Parathyroid adenoma (tissue), 2 donors: Measurements from ENCODE around the gene KIF19.

Experiments used
- H2AFZ ChIP-seq: fragments of 300-600 bp; sonication (generic); one replicate; pipeline ENCODE4 v1.7.0; 2017; ENCODE audit warnings: antibody characterized with exemption, mild to moderate bottlenecking
- H3K27ac ChIP-seq: fragments of 300-600 bp; sonication (generic); one replicate; pipeline ENCODE4 v1.7.0; 2017
- H3K27me3 ChIP-seq: fragments of 300-600 bp; sonication (generic); one replicate; pipeline ENCODE4 v1.7.0; 2017; ENCODE audit warnings: low read length; ENCODE audit not compliant: control insufficient read depth, insufficient read depth
- H3K36me3 ChIP-seq: fragments of 300-600 bp; sonication (generic); one replicate; pipeline ENCODE4 v1.7.0; 2017; ENCODE audit warnings: low read length; ENCODE audit not compliant: control insufficient read depth, insufficient read depth
- H3K4me1 ChIP-seq: fragments of 300-600 bp; sonication (generic); one replicate; pipeline ENCODE4 v1.7.0; 2017; ENCODE audit warnings: control low read depth
- H3K4me2 ChIP-seq: fragments of 300-600 bp; sonication (generic); one replicate; pipeline ENCODE4 v1.7.0; 2017; ENCODE audit warnings: low read length
- H3K4me3 ChIP-seq: fragments of 300-600 bp; sonication (generic); one replicate; pipeline ENCODE4 v1.7.0; 2017; ENCODE audit warnings: low read depth, low read length
- H3K79me2 ChIP-seq: fragments of 300-600 bp; sonication (generic); one replicate; pipeline ENCODE4 v1.7.0; 2017; ENCODE audit warnings: control low read depth
- H3K9ac ChIP-seq: fragments of 300-600 bp; sonication (generic); one replicate; pipeline ENCODE4 v1.7.0; 2017; ENCODE audit warnings: mild to moderate bottlenecking
- H3K9me3 ChIP-seq: fragments of 300-600 bp; sonication (generic); one replicate; pipeline ENCODE4 v1.7.0; 2017; ENCODE audit warnings: low read length; ENCODE audit not compliant: control insufficient read depth
- CTCF ChIP-seq: fragments of 300-600 bp; sonication (generic); IDR thresholded peaks from one replicate; pipeline ENCODE4 v1.7.0; 2017; ENCODE audit warnings: antibody characterized with exemption, mild to moderate bottlenecking
- donor health status: primary hyperparathyroidism.

The KIF19 gene

GRCh38 chr17:74389937-74390679, 64.1 kb downstream of the KIF19 start:
- no peak overlapping the region for H3K4me3 ChIP-seq
- no peaks in the 10 kb centered on the region for H3K27me3 ChIP-seq
- no peak overlapping the region for H3K9ac ChIP-seq
- TF ChIP-seq CTCF = no peak
- H3K9me3 ChIP-seq = no peaks in the 10 kb centered on the region
- no peaks in the 10 kb centered on the region for H3K79me2 ChIP-seq
- H3K4me2 ChIP-seq = no peak overlapping the region
- peaks cover 4% of the 10 kb centered on the region for H3K4me1 ChIP-seq
- no peak overlapping the region for H3K27ac ChIP-seq
- H3K36me3 ChIP-seq = no peaks in the 10 kb centered on the region
- H2AFZ ChIP-seq = no peak overlapping the region

DNA sequence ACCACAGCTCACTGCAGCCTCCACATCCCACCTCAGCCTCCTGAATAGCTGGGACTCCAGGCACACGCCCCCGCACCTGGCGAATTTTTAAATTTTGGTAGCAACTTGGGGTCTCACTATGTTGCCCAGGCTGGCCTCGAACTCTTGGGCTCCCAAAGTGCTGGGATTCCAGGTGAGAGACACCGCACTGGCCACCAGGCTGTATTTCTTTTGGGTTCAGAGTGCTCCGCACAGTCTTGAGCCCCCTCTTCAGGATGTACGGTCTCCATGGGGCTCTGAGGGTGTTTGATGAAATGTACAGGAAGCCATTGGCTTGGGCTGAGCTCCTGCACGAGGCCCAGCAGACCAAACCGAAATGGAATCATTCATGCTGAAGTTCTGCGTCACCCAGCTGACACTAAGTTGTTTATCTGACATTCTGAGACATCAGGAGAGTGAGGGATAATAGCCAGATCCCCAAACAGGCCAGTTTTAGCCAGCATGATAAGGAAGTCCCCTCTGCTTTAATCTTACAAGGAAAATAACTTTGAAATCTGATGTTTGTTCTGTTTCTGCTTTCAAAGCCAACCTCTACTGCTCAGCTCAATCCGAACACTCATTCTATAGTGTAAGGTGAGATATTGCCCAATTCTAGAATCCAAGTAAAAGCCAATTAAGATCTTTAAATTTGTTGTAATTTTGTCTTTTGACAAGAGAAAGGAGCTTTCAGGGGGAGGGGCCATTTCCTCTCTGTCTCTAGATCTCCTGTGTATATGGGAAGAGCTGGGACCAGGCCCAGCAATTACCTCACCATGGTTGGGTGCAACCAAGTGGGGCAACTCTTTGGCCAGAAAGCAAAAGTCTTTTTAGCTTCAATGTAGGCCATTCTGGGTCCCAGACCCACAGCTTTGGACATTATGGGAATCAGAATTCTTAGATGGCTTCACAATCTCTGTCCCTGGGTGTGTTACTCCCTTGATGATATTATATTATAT, 64.9 kb downstream of the KIF19 start:
- Histone ChIP-seq H3K4me3 (no peak overlapping the region), H3K27ac (no peak overlapping the region), H3K79me2 (no peaks in the 10 kb centered on the region), H3K9me3 (no peaks in the 10 kb centered on the region), H3K9ac (no peak overlapping the region), H2AFZ (no peak overlapping the region), H3K4me2 (no peak overlapping the region), H3K4me1 (peaks cover 10% of the 10 kb centered on the region), H3K27me3 (no peaks in the 10 kb centered on the region), H3K36me3 (no peaks in the 10 kb centered on the region)
- TF ChIP-seq CTCF = no peak

- no peak overlapping the region for H3K9ac ChIP-seq
These were observed 65.7 kb downstream of the KIF19 start for GRCh38 chr17:74391771-74392170.

GRCh38 chr17:74392848-74393247, 66.8 kb downstream of the KIF19 start:
- Histone ChIP-seq H3K4me1 (peaks cover 10% of the 10 kb centered on the region), H3K36me3 (no peaks in the 10 kb centered on the region), H3K4me2 (no peak overlapping the region), H3K9me3 (no peaks in the 10 kb centered on the region), H3K4me3 (no peak overlapping the region), H2AFZ (no peak overlapping the region), H3K27me3 (no peaks in the 10 kb centered on the region), H3K79me2 (no peaks in the 10 kb centered on the region), H3K9ac (no peak overlapping the region), H3K27ac (no peak overlapping the region)
- TF ChIP-seq CTCF = no peak

More at GRCh38 chr17:74391771-74392170, 65.7 kb downstream of the KIF19 start:
- Histone ChIP-seq H3K4me1 (peaks cover 10% of the 10 kb centered on the region), H3K36me3 (no peaks in the 10 kb centered on the region), H3K27me3 (no peaks in the 10 kb centered on the region), H3K27ac (no peak overlapping the region), H2AFZ (no peak overlapping the region), H3K4me2 (no peak overlapping the region), H3K4me3 (no peak overlapping the region), H3K9me3 (no peaks in the 10 kb centered on the region), H3K79me2 (no peaks in the 10 kb centered on the region)
- no peak for TF ChIP-seq CTCF
